Left ventricle myocardium inferior (tissue), 1 donor: ENCODE data around the gene PCCA. TPM values are rescaled to one million over a fixed set of nuclear protein-coding genes. Genes with fewer than 3 reads are reported as not detected.

ENCODE experiments used
- DNase-seq: peaks from one replicate; pipeline ENCODE4 v3.0.0-alpha.2; 2020
- H3K27ac ChIP-seq: fragments of 200-600 bp; replicated peaks from 2 replicates; pipeline ENCODE4 v1.8.0; 2021
- H3K27me3 ChIP-seq: fragments of 200-600 bp; 2 replicates; pipeline ENCODE4 v1.8.0; 2021; ENCODE audit warnings: low read depth
- H3K36me3 ChIP-seq: fragments of 200-600 bp; 2 replicates; pipeline ENCODE4 v1.8.0; 2021
- H3K4me1 ChIP-seq: fragments of 200-600 bp; 2 replicates; pipeline ENCODE4 v1.8.0; 2021
- H3K4me3 ChIP-seq: fragments of 200-600 bp; 2 replicates; pipeline ENCODE4 v1.8.0; 2021; ENCODE audit warnings: mild to moderate bottlenecking, moderate library complexity
- H3K9me3 ChIP-seq: fragments of 200-600 bp; replicated peaks from 2 replicates; pipeline ENCODE4 v1.8.0; 2021
- intact Hi-C: fragments of 100-400 bp; cut with micrococcal nuclease; formaldehyde crosslinking; loops from one replicate; pipeline ENCODE4 v1.11.0; 2022
- total RNA-seq: library from RNA; stranded (reverse); fragmentation: NEBNext Ultra II Directional; extraction: Animal tissue kit (Norgen Biotek cat#: 25700); gene quantifications from one replicate; pipeline ENCODE4 v1.2.1, GENCODE V29; 2021
- TF ChIP-seq, protein P1 (sequence below): fragments of 200-600 bp; IDR thresholded peaks from 2 replicates; pipeline ENCODE4 v1.8.0; 2021; ENCODE audit warnings: antibody characterized with exemption, mild to moderate bottlenecking, borderline replicate concordance
- donor health status: DM: no; HTN: yes; CAD: no; lungs with severe emphysema.

Gene PCCA
- total RNA-seq, 1 donor from 2014 or later: 65.4 TPM

DNA sequence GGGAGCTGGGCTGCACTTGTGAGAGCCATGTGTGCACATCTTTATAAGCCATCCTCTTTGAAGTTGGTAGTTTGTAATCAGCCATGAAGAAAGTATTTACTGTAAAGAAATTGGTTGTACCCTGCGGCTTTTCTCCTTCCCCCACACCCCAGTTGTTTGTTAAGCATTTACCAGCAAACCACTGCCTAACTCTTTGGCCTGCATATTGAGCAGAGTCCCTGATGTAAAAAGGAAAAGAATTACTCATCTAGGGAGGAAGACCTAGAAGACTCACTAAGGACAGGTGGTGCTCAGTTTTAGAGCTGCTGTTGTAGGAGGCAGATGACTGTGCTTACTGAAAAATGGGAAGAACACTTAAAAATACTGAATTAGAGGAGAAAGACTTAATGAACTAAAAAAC, 245.3 kb downstream of the PCCA start:
- no peak overlapping the region for H3K4me3 ChIP-seq
- TF ChIP-seq, protein P1, sequence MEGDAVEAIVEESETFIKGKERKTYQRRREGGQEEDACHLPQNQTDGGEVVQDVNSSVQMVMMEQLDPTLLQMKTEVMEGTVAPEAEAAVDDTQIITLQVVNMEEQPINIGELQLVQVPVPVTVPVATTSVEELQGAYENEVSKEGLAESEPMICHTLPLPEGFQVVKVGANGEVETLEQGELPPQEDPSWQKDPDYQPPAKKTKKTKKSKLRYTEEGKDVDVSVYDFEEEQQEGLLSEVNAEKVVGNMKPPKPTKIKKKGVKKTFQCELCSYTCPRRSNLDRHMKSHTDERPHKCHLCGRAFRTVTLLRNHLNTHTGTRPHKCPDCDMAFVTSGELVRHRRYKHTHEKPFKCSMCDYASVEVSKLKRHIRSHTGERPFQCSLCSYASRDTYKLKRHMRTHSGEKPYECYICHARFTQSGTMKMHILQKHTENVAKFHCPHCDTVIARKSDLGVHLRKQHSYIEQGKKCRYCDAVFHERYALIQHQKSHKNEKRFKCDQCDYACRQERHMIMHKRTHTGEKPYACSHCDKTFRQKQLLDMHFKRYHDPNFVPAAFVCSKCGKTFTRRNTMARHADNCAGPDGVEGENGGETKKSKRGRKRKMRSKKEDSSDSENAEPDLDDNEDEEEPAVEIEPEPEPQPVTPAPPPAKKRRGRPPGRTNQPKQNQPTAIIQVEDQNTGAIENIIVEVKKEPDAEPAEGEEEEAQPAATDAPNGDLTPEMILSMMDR: no peak
- intact Hi-C loops: no loop called here

DNA sequence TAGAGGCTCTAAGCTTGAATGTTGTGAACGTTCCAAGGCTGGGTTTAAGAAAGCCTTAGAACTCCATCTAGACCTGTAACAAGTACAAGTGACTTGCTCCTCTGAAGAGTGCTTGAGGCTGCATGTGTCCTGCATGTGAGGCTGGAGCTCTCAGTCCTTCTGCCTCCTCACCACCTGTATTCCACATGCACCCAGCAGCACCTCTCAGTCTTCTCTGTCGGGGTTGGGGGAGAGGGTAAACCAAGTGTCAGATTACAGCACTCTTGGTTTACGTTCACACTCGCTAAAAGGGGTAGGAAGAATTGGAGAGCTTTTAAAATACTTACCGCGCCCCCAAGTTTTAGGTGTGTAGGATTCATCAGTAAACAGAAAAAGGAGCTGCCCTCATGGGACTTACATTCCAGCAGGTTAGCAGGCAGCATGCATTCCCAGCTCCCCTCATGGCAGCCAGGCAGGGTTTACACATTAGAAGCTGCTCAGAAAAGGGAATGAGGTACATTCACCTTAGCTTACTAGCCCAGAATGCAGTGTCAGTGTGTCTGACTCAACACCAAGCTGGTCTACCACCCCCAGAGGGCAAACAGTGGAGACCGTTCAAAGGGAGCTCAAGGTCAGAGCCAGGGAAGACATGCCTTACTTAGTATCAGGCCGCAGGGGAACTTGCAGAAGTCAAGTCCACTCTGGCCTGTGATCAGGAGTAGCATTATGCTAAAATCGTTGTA, 248.1 kb downstream of the PCCA start:
- H3K4me1 ChIP-seq: no peaks in the 10 kb centered on the region

More for the DNA sequence above, 245.3 kb downstream of the PCCA start:
- Histone ChIP-seq H3K27ac (no peak overlapping the region), H3K4me1 (no peaks in the 10 kb centered on the region), H3K36me3 (peaks cover 47% of the 10 kb centered on the region), H3K9me3 (peaks cover 12% of the 10 kb centered on the region), H3K27me3 (no peaks in the 10 kb centered on the region)
- no peak for DNase-seq

DNA sequence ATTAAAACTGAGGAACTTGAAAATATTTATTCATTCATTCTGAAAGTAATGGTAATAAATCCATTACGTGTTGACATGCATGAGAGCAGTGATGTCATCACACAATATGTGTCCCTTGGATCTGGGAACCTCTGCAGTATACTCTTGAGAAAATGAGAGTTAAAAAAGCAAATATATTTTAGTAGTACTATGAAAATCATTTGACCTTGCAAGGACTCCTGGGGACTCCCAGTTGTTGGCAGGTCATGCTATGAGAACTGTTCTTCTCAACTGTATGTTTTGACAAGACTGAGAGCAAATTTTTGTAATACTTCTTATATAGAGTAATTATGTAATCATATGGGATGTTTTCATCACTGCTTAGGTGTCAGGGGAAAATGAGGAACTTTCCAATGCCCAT, 249.4 kb downstream of the PCCA start:
- DNase-seq: no peak
- Histone ChIP-seq H3K4me3 (no peak overlapping the region), H3K9me3 (peaks cover 12% of the 10 kb centered on the region), H3K4me1 (no peaks in the 10 kb centered on the region), H3K27me3 (no peaks in the 10 kb centered on the region), H3K27ac (no peak overlapping the region), H3K36me3 (peaks cover 48% of the 10 kb centered on the region)
- TF ChIP-seq, protein P1: no peak
- intact Hi-C loops: no loop called here

More for the DNA sequence above, 248.1 kb downstream of the PCCA start:
- Histone ChIP-seq H3K27ac (no peak overlapping the region), H3K27me3 (no peaks in the 10 kb centered on the region), H3K9me3 (peaks cover 12% of the 10 kb centered on the region), H3K36me3 (peaks cover 48% of the 10 kb centered on the region), H3K4me3 (no peak overlapping the region)
- no peak for DNase-seq
- intact Hi-C loops: no loop called here
- TF ChIP-seq, protein P1: no peak

GRCh38 chr13:100339411-100339940, 250.6 kb downstream of the PCCA start:
- Histone ChIP-seq H3K27me3 (no peaks in the 10 kb centered on the region), H3K36me3 (peaks cover 40% of the 10 kb centered on the region), H3K27ac (no peak overlapping the region), H3K4me1 (no peaks in the 10 kb centered on the region), H3K4me3 (no peak overlapping the region), H3K9me3 (peaks cover 7% of the 10 kb centered on the region)
- intact Hi-C loops: no loop called here
- TF ChIP-seq, protein P1: no peak
- no peak for DNase-seq

DNA sequence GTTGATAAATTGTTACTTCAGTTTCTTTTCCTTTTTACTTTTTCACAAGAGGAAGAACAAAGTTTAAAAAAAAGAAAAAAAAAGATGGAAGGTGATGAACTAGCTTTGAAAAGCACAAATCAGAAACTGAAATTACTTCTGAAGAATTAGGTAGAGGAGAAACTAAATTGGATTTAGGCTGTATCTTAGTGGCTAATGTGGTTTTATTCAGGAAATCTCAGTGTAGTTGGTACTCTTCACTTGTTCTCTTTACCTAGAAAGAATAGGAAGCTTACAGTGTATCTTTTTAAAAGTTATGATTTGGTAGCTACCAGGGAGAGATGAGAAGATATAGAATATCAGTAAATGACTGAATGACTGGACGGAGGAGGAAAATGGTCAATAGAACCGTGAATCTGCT, 252.0 kb downstream of the PCCA start:
- Histone ChIP-seq H3K36me3 (peaks cover 34% of the 10 kb centered on the region), H3K9me3 (peaks cover 8% of the 10 kb centered on the region), H3K4me1 (no peaks in the 10 kb centered on the region), H3K4me3 (no peak overlapping the region), H3K27ac (no peak overlapping the region), H3K27me3 (no peaks in the 10 kb centered on the region)
- intact Hi-C loops: no loop called here
- TF ChIP-seq, protein P1: no peak
- no peak for DNase-seq
